C4-2B (cell line): ENCODE data around the gene HDGFL3.
"Not testable (repeated sequence)": the region's sequence is repeated elsewhere in the genome, so short reads cannot be mapped to it uniquely, and the experiment has no call there.

Experiments
- H3K27ac ChIP-seq: fragments of 450-650 bp; 2 replicates; pipeline ENCODE4 v1.5.1; 2017
- ZFX ChIP-seq: fragments of 450-650 bp; IDR thresholded peaks from 2 replicates; pipeline ENCODE4 v1.6.1; 2017
- TF ChIP-seq, protein P1 (sequence below): fragments of 450-650 bp; conservative IDR thresholded peaks from 2 replicates; pipeline ENCODE4 v1.5.1; 2017; ENCODE audit warnings: mild to moderate bottlenecking

The HDGFL3 gene

DNA sequence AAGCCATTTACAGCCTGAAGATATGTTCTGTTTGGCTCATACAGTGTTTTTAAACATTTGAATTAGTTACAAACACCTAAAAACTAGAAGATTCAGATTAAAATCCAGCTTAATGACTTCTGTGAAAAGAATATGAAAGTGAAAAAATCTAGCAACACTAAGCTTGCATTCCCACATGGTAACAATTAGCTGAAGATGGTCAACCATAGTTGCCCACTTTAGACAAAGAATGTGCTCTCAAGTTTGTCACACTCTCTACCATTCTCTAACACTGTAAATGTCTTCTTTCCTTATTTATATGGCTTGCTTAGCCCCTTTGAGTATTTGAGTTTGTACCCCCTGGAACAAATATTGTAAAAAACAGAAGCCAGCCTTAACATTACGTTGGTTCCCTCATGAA, 32.7 kb downstream of the HDGFL3 start:
- no peak for TF ChIP-seq ZFX
- TF ChIP-seq, protein P1, sequence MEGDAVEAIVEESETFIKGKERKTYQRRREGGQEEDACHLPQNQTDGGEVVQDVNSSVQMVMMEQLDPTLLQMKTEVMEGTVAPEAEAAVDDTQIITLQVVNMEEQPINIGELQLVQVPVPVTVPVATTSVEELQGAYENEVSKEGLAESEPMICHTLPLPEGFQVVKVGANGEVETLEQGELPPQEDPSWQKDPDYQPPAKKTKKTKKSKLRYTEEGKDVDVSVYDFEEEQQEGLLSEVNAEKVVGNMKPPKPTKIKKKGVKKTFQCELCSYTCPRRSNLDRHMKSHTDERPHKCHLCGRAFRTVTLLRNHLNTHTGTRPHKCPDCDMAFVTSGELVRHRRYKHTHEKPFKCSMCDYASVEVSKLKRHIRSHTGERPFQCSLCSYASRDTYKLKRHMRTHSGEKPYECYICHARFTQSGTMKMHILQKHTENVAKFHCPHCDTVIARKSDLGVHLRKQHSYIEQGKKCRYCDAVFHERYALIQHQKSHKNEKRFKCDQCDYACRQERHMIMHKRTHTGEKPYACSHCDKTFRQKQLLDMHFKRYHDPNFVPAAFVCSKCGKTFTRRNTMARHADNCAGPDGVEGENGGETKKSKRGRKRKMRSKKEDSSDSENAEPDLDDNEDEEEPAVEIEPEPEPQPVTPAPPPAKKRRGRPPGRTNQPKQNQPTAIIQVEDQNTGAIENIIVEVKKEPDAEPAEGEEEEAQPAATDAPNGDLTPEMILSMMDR, result no peak

GRCh38 chr15:83170474-83171165, 37.0 kb downstream of the HDGFL3 start:
- H3K27ac ChIP-seq, result no peak overlapping the region
- TF ChIP-seq, protein P1, result no peak
- no peak for TF ChIP-seq ZFX

More for the DNA sequence above, 32.7 kb downstream of the HDGFL3 start:
- no peak overlapping the region for H3K27ac ChIP-seq

DNA sequence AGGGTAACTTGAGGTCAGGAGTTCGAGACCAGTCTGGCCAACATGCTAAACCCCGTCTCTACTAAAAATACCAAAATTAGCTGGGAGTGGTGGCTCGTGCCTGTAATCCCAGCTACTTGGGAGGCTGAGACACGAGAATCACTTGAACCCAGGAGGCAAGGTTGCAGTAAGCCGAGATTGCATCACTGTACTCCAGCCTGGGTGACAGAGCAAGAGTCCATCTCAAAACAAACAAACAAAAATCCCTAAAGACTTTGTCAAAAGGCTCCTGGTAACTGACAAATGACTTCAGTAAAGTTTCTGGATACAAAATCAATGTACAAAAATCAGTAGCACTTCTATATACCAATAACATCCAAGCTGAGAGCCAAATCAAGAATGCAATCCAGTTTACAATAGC, 38.0 kb downstream of the HDGFL3 start:
- H3K27ac ChIP-seq, result not testable (repeated sequence)

DNA sequence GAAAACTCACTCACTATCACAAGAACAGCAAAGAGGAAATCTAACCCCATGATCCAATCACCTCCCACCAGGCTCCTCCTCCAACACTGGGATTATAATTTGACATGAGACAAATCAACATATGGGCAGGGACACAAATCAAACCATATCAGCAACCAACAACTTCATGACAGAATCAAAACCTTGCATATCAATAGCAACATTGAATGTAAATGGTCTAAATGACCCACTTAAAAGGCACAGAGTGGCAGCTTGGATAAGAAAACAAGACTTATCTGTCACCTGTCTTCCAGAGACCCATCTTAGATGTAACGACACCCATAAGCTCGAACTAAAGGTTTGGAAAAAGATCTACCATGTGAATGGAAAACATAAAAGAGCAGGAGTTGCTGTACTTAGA, 40.8 kb downstream of the HDGFL3 start:
- H3K27ac ChIP-seq, result no peak overlapping the region
- TF ChIP-seq ZFX, result no peak
- TF ChIP-seq, protein P1, result no peak

- no peak overlapping the region for H3K27ac ChIP-seq
- no peak for TF ChIP-seq ZFX
- TF ChIP-seq, protein P1, result no peak
Measured at GRCh38 chr15:83166218-83166617, 41.4 kb downstream of the HDGFL3 start.

DNA sequence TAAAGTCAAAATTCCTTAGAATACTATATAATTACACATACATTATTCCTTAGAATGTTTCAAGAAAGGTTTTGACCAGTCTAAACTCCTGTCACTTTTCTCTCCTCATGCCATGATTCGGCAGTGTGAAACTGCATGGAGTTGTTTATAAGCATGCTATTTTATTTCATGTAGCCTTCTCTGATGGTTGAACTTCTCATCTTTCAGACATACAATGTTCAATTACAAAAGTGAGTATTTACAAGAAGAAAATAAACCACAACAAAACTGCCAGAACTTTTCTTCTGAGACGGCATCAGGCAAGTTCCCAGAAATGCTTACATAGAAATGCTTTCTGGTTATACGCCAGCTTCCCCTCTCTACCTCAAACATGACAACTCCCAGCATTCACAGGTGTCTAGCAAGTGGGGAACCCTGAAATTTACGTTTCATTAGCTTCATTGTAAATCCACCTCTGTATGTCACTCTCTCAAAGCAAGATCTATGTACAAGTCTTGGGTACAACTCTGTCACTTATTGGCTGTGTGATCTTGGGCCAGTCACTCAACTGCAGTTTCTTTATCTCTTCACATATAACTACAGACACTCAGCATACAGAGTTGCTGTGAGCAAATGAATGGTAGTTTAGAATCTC, 42.7 kb downstream of the HDGFL3 start:
- TF ChIP-seq, protein P1, result no peak
- no peak for TF ChIP-seq ZFX
- H3K27ac ChIP-seq, result no peak overlapping the region

GRCh38 chr15:83164111-83164770, 43.4 kb downstream of the HDGFL3 start:
- TF ChIP-seq, protein P1, result no peak
- no peak for TF ChIP-seq ZFX
- H3K27ac ChIP-seq, result no peak overlapping the region
